Caki2 (cell line): ENCODE measurements around the gene KIRREL3. TPM values are rescaled to one million over a fixed set of nuclear protein-coding genes. Genes with fewer than 3 reads are reported as not detected.

Source experiments
- DNase-seq: peaks from one replicate; pipeline ENCODE4 v3.0.0-alpha.2; 2015; ENCODE audit warnings: low read depth
- in situ Hi-C: cut with HindIII; loops from 2 replicates; pipeline ENCODE4 v1.10.0; 2016; ENCODE audit warnings: low sequenced_read_pairs, low pct_unique_long_range_greater_than_20kb, mixed read lengths
- total RNA-seq: library from RNA; depleted of rRNA; stranded (reverse); fragments of >200 nt; shearing (Covaris generic); gene quantifications from 2 replicates; pipeline ENCODE4 v1.2.3, GENCODE V29; 2014; ENCODE audit warnings: low replicate concordance

The KIRREL3 gene
- total RNA-seq, 1 experiment from 2014 or later, result 6.4 TPM

DNA sequence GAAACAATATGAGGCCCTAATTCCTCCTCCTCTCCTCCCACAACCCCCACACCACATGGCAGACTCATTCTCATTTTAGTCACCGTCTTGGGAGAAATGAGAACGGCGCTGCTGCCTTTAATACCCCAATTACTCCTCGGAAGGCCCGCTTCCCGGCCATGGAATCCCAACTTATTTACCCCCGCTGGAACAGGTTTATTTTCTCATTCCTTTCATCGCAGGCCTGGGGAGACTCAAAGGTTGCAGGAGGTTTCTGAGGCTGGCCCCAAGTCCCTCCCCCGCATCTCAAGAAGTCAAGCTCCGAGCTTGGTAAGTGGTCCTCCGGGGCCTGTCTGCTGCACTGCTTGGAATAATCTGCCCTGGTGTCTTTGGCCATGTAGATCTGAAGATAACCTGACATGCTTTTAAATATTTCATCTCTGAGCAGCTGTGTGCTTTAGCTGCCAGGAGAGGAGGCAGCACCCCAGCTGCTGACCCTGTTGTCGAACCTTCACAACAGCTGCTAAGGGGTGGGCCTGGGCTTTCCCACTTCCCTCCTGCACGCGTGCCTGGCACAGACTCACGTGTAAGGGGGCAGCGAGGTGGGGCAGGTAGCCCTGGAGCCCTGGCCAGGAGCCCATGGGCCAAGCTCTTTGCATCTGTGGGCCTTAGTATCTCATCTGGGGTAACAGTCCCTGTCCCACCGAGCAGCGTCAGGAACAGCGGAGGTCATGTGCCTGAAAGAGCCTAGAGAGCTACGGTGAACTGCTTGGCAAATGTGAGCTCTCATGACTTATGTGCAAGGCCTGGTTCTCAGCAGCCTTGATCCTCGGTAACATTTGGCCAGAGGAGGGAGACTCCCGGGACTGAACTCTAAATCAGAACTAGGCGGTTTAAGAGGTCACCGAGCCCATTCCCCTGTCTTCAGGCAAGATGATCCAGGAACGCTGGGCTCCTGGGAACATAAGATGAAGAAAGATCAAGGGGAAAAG, 480.5 kb downstream of the KIRREL3 start:
- DNase-seq, result no peak
- in situ Hi-C loops, result no loop called here

DNA sequence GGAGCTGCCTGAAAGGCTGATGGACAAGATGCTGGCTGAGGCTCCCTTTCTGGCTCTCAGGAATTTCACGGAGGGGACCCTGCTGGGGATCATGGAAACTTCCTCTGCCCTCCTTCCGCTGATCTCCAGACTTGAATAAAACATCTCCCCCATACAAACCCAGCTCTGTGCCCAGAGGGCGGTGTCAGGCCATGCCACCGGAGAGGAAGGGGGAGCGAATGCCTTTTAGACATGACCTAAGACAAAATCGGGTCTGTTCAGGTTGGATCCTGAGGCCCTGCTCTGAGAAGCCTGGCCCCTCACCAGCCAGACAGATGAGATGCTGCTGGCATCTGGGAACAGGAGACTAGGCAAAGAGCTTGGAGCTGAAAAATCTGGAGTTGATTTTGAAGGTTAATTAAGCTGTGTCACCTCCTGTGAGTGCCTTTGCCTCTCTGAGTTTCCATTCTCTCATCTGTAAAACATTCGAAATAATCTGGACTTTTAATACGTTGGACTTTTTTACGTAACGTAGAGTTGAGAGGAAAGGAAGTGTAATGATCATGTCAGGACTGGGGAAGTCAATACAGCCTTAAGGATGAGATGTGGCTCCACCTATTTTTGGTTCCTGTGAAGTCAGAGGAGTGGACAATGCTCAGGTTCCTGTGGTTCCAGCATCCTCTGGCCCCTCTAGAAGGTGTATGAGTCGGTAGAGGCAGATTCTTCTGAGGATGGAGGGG, 481.4 kb downstream of the KIRREL3 start:
- no peak for DNase-seq
- in situ Hi-C loops, result no loop called here

DNA sequence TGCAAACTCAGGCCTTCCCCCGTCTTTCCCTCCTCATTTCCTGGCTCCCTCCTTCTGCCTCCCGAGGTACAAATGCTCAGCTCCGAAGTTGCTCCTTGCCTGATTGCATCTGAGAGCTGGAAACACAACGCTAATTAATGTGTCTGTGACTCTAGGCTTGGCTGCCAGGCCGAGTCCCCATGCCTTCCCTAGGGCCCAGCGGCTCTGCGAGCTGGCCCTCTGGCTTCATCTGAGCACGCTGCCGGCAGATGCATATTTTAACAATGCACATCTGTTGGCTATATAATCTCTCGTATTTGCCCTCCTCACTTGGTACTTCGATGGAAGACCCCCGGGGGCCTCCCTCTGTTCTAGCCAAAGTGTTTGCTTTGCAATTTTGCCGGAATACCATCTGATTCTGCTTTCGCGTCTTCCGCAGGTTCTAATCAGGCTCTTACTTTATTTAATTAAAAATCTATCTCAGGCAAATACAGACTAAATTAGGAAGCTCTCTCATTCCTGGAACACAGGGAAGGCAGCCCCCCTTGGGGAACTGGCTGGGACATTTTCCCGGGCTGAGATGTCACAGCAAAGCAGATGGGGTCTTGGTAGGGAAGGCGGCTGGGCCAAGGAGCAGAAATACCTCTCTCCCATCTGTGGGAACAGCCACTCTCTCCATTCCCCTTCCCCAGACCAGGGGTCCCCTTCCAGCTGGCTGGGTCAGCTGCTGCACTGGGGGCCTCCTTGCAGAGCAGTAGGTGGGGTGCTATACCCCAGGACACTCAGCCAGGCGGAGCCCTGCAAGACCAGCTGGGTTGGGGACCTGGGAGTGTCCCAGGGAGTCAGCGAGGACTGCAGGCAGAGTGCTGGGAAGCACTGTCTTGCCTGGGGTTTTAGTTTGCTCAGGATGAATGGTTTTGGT, 482.2 kb downstream of the KIRREL3 start:
- in situ Hi-C loops, result no loop called here
- DNase-seq, result no peak

DNA sequence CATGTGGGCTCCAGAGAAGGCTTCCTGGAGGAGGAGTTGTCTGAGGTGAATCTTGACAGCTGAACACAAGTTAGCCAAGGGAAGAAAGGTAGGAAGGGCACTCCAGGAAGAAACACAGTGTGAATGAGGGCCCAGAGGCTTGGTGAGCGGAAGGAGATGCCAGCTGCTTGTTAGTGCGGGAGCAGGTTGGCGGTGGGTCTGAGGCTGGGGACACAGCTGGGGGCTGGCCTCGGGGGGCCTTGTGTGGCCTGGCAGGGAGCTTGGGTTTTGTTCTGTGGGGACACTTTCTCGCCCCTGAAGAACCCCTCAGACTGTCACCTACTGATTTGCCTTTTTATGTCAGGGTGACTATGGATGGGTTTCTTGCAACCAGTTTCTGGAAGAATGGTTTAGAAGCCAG, 485.1 kb downstream of the KIRREL3 start:
- no peak for DNase-seq
- in situ Hi-C loops, result no loop called here

DNA sequence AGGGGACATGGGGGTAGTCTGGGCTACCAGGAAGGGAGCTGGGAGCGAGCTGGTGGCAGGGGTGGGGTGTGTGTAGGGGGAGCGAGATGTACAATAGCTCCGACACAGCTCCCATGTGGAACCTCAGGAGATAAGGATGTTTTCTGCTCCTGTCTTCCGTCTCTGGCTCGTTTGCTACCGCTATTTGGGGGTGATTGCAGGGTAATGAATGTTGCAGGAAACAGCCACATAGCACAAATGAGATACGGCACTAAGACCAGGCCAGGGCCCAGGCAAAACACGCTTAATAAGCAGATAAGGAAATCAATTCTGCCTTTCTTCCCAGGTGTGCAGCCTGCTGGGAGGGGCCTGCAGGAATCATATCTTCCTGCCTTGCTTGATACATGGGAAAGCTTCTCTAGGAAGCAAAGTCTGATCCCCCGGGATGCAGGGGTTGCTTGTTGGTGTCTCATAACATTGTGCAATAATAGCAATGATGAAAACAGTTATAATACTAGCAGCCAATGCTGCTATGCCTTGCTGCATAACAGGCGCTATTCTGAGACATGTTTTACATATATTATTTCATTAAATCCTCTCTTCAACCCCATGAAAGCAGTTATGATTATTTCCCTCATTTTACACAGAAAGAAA, 486.4 kb downstream of the KIRREL3 start:
- no peak for DNase-seq
- in situ Hi-C loops, result no loop called here

DNA sequence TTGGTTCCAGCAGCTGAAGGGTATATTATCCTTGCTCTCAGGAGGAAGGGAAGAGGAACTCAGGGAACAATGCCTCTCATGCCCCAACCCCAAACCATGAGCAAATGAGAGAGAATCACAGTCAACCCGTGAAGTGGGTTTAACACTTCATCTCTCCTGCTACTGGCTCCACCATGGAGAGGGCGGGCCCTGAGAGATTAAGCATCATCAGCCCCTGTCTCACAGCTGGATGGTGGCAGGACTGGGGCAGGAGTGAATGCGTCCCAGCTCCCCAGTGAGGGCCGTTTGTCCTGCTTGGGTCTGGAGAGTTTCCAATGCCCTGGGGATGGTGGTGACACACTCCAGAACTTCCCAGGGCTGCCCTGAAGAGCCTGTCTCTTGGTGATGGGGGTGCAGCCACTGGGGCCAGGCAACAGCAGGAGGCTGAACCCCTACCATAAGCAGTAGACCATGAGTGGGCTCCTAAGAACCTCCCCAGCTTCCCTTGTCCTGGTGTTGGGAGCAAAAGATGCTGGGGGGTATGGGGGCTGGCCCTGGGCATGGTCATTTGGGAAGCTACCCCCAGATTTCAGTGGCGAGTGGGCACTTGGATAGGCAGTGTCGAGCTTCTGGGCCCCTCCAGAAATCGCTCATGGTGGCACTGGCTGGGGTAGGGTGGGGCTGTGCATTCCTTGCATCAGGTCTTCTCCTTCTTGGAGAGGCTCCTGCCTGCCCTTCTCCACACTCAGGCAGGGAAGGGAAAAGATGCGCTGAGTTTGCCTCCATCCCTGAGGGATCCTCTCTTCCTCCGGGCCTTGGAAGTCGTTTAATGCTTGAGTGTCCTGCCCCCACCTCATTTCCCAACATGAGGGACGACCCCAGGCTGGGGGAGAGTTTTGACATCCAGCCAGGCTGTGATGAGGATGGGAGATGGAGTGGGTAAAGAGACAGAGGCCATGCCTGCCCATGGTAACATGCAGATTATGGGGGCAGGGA, 487.5 kb downstream of the KIRREL3 start:
- in situ Hi-C loops, result no loop called here
- DNase-seq, result no peak

DNA sequence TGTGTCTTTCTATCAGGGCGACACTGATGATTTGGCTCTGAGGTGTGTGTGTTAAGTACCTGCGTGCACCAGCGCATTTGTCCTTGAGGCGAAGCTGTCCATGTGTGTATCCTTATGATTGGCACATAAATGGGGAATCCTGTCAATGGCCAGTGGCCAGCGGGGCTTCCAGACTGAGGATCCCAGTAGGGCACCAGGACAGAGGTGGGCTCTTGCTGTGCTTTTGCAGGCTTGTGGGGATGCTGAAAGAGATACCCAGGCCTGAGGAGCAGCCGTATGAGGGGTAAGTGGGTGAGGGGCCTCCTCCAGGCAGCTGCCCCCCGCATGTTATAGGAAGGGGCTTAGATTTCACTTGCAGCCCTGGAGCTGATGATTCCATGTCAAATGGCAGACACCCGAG, 488.3 kb downstream of the KIRREL3 start:
- in situ Hi-C loops, result no loop called here

DNA sequence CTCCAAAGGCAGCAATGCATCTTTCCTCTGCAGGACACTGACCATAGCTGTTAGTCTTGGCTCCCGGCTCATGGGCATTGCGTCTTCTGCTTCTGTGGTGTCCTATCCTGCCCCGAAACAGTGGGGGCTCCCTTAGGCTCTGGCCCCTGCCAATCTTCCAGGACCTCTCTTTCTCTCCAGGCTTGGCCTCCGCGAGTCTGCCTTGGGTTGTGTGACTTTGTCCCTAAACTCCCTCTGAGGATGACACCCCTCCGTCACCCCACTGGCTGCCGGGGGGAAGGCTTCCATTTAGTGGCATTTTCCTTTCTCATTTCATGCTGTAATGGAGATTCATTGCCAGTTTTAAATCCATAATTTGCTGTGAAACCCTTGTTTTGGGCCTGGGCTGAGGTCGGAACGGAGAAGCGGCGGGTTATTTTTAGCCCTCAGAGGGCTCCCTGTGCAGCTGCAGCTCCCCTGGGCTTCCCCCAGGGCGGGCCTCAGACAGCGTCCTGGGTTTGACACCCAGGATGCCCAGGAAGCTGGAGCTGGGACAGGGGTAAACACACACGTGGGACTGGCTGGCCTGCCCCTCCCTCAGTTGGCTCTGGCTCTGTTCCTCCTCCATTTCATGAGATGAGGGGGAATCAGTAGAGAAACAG, 489.0 kb downstream of the KIRREL3 start:
- no peak for DNase-seq
- in situ Hi-C loops, result no loop called here

More for the DNA sequence above, 488.3 kb downstream of the KIRREL3 start:
- DNase-seq, result no peak

DNA sequence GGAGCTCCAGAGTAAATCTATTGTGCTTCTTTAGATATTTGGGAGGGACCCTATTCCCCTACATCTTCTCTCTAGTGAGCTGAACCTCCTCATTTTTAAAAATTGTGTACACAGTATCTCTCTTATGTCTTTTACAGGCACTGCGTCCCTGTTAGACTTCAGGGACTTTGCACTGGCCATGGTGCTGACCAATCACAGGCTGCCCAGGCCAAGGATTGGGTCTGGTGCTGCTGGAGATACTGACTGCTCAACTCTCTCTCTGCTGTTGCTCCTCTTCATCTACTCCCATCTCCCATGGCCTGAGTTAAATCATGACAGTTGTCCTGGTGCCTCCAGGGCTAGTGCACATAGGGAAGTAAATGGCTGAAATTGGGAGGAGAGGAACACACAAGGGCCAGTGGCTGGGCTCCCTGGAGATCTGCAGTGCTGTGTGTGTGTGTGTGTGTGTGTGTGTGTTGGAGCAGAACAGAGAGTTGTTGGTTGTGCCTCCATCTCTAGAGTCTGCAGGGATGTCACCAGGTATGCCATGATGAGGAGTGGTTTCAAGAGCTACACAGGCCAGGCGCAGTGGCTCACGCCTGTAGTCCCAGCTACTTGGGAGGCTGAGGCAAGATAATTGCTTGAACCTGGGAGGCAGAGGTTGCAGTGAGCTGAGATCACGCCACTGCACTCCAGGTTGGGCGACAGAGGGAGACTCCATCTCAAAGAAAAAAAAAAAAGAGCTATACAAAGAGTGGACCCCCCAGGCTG, 489.8 kb downstream of the KIRREL3 start:
- no peak for DNase-seq
- in situ Hi-C loops, result no loop called here

DNA sequence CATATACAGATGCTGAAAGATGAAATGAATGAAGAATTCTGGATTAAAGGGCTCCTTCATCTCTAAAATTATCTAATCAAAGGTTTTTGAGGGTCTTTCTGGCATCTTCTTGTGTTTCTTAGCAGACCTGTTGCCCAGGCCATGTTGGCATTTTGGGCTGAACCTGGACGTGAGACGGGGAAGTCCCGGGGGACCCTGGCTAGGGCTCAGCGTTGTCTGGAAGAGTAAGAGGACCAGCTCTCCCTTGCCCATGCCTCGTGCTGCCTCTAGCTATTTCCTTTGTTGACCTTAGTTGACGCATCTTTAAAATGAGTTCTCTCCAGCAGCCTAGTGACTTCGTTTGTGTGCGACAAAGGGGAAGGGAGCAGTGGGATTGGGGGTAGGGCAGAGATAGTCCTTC, 492.9 kb downstream of the KIRREL3 start:
- DNase-seq, result no peak
- in situ Hi-C loops, result no loop called here

DNA sequence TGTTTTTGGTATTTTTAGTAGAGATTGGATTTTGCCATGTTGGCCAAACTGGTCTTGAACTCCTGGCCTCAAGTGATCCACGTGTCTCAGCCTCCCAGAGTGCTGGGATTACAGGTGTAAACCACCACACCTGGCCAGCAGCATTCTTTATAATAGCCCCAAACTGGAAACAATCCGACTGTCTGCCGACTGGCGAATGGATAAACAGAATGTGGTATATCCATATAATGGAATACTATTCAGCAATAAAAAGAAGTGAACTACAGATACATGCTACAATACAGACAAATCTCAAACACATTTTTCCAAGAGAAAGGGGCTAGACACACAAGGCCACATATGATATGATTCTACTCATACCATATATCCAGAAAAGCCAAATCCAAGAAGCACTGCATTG, 493.8 kb downstream of the KIRREL3 start:
- in situ Hi-C loops, result no loop called here
- DNase-seq, result no peak

DNA sequence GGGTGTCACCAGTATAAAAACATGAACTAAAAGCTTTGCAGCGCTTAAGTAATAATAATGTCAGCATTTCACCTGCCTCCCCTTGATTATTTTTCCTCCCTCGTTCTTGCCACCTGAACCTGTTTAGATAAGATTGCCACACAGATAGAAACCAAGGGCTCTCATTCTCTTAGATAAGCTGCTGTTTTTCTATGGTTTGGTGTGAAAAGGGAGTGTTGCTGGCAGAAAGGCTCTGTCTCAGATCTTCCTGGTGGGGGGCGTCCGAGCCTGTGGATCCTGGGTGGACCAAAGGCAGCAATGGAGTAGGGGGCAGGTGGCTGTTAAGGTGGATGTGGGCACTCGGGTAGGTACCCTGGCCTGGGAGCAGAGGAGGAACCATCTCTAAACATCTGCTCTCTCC, 497.6 kb downstream of the KIRREL3 start:
- in situ Hi-C loops, result no loop called here
- DNase-seq, result no peak

DNA sequence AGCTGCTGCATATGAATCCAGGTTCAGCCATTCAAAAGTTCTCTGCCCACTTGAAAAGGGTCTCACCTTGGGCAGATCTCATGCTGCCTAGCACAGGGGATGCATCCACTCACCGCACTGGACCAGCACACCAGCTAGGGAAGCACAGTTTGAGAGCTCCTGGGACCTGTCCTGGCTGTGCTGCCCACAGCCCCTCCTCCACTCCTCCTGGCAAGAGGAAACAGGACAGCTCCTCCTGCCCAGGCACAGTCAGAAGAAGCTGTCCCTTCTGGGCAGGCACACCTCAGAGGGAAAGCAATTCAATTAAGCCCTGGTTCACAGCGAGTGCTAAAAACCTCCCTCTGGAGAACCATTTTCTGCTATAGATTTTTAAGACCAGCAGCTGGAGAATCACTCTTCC, 498.4 kb downstream of the KIRREL3 start:
- in situ Hi-C loops, result no loop called here
- DNase-seq, result no peak

DNA sequence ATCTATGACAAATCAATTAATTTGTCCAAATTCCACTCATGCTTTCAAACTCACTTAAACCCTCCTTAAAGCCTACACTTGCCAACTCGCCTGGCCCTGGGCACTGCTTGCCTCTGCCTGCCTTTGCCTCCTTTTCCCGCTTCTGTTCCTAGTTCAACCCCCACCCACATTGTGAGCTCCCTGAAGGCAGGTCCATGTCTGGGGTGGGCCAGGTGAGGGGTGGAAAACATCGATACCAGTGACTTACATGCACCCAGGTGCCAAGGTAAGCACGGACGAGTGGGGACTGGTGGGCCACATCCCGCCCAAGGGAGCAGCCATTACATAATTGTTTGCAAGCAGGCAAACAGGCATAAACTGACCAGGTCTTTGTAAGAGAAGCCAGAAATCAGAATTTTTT, 498.9 kb downstream of the KIRREL3 start:
- in situ Hi-C loops, result no loop called here
- no peak for DNase-seq

DNA sequence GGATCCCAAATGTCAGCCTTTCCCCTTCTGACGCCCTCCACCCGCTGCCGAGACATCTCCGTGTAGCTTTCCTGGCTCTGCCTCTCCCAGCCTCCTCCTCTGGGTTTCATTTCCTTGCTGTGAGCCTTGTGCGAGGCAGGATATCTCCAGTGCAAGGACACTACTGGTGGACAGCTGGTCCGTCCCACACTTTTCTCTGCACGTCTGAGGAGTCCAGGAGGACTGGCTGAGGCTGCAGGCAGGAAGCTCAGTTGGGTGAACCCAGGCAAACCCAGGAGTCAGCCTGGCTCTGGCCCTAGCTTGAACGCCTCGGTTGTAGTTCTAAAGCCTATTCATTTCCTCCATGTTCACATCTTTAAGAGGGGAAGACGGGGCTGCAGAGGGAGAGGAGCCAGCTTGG, 499.6 kb downstream of the KIRREL3 start:
- in situ Hi-C loops, result no loop called here
- no peak for DNase-seq

DNA sequence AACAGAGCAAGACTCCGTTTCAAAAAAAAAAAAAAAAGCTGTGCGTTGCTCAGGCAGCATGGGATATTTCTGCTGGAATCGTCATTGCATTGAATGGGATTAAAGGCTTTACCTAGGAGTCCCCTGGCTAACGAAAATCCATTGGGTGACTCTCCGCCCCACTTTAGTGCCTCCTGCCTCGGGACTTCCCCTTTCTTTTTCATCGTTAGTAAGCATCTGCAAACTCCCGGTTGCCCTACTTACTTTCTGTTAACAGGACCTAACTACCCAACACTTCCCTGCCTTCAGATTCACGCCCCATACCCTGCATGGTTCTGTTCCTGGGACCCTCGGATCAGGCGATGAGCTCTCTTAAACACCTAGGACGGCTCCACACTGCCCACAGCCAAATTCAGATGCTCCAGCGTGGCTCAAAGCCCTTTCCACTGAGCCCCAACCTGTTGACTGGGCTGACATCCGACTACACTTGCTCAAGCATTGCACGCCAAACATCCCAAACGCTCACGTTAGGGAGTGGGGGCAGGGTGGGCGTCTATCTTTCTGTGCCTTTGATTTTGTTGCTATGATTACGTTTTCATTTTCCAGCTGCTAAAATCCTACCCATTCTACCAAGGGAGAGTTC, 501.3 kb downstream of the KIRREL3 start:
- in situ Hi-C loops, result no loop called here
- DNase-seq, result no peak
